ENCODE results near the gene FAM83C. TPM values are rescaled to one million over a fixed set of nuclear protein-coding genes. Genes with fewer than 3 reads are reported as not detected.
"Not testable (repeated sequence)": the region's sequence is repeated elsewhere in the genome, so short reads cannot be mapped to it uniquely, and the experiment has no call there.

FAM83C gene
- total RNA-seq, 4 donors from 2014 or later, result not detected

GRCh38 chr20:35269055-35269781 is 23.0 kb downstream of the FAM83C start:
- H3K27me3 ChIP-seq, result no peaks in the 10 kb centered on the region
- no peak overlapping the region for H3K4me3 ChIP-seq
- DNase-seq, result peak; percentile 46 to 80 (median 77)
- H3K27ac ChIP-seq, result peak overlapping the region in 2 of 4 donors; percentile 60 to 84
- no peaks in the 10 kb centered on the region for H3K9me3 ChIP-seq
- TF ChIP-seq POLR2A (IDR thresholded peaks at IDR 0.05) (peak in 1 of 2 donors; percentile 11), CTCF (IDR thresholded peaks at IDR 0.05) (peak; percentile 29 to 82 (median 74))
- H3K4me1 ChIP-seq, result peaks cover 0 to 24% (median 2%) of the 10 kb centered on the region in 4 donors
- peaks cover 0 to 48% (median 0%) of the 10 kb centered on the region in 3 donors for H3K36me3 ChIP-seq

GRCh38 chr20:35267092-35267491 is 25.1 kb downstream of the FAM83C start:
- no peak overlapping the region for H3K4me3 ChIP-seq
- no peaks in the 10 kb centered on the region for H3K27me3 ChIP-seq
- peaks cover 0 to 48% (median 0%) of the 10 kb centered on the region in 3 donors for H3K36me3 ChIP-seq
- peaks cover 0 to 33% (median 2%) of the 10 kb centered on the region in 4 donors for H3K4me1 ChIP-seq
- H3K9me3 ChIP-seq, result no peaks in the 10 kb centered on the region
- no peak overlapping the region for H3K27ac ChIP-seq
- no peak for DNase-seq
- TF ChIP-seq POLR2A (IDR thresholded peaks at IDR 0.05) (no peak), CTCF (IDR thresholded peaks at IDR 0.05) (no peak)

GRCh38 chr20:35264755-35265154 is 27.5 kb downstream of the FAM83C start:
- TF ChIP-seq POLR2A (IDR thresholded peaks at IDR 0.05), result no peak
- no peak for TF ChIP-seq CTCF (IDR thresholded peaks at IDR 0.05)
- H3K9me3 ChIP-seq, result no peaks in the 10 kb centered on the region
- H3K4me1 ChIP-seq, result peaks cover 0 to 27% (median 2%) of the 10 kb centered on the region in 4 donors
- H3K4me3 ChIP-seq, result no peak overlapping the region
- no peak for DNase-seq
- H3K27ac ChIP-seq, result no peak overlapping the region
- H3K36me3 ChIP-seq, result peaks cover 0 to 33% (median 0%) of the 10 kb centered on the region in 3 donors
- H3K27me3 ChIP-seq, result no peaks in the 10 kb centered on the region

- no peak for DNase-seq
- H3K9me3 ChIP-seq, result no peaks in the 10 kb centered on the region
- TF ChIP-seq POLR2A (IDR thresholded peaks at IDR 0.05) (no peak), CTCF (IDR thresholded peaks at IDR 0.05) (no peak)
- H3K4me3 ChIP-seq, result no peak overlapping the region
- H3K27ac ChIP-seq, result peak overlapping the region in 2 of 4 donors; percentile 44 to 63
- peaks cover 0 to 31% (median 0%) of the 10 kb centered on the region in 3 donors for H3K36me3 ChIP-seq
- peaks cover 0 to 17% (median 0%) of the 10 kb centered on the region in 4 donors for H3K4me1 ChIP-seq
- H3K27me3 ChIP-seq, result no peaks in the 10 kb centered on the region
Measured at GRCh38 chr20:35263532-35264341, 28.5 kb downstream of the FAM83C start.

GRCh38 chr20:35262731-35263531 is 29.3 kb downstream of the FAM83C start:
- not testable (repeated sequence) for H3K27me3 ChIP-seq, H3K9me3 ChIP-seq, DNase-seq, H3K4me3 ChIP-seq
- TF ChIP-seq CTCF (IDR thresholded peaks at IDR 0.05), result peak in 1 of 6 experiments; percentile 12
- H3K4me1 ChIP-seq, result peaks cover 0 to 11% (median 0%) of the 10 kb centered on the region in 4 donors
- peak overlapping the region in 2 of 4 donors; percentile 44 to 63 for H3K27ac ChIP-seq
- peaks cover 0 to 27% (median 0%) of the 10 kb centered on the region in 3 donors for H3K36me3 ChIP-seq

GRCh38 chr20:35262321-35262720 is 29.9 kb downstream of the FAM83C start:
- H3K9me3 ChIP-seq, H3K27me3 ChIP-seq, H3K27ac ChIP-seq, DNase-seq, H3K4me3 ChIP-seq: not testable (repeated sequence)
- Histone ChIP-seq H3K36me3 (peaks cover 0 to 21% (median 0%) of the 10 kb centered on the region in 3 donors), H3K4me1 (peaks cover 0 to 11% (median 0%) of the 10 kb centered on the region in 4 donors)

Measured in Peyer's patch (tissue), 4 donors.